A549 treated with CpdA at 1 μM for 4 hours (cell line): Measurements from ENCODE around the gene ANKRD60. TPM values are rescaled to one million over a fixed set of nuclear protein-coding genes. Genes with fewer than 3 reads are reported as not detected.

Experiments used
- total RNA-seq: library from RNA; stranded (reverse); fragments of 200-300 nt; extraction: Qiagen RNA extraction; gene quantifications from 5 replicates; pipeline ENCODE4 v1.2.3, GENCODE V29; 2022; ENCODE audit warnings: low read depth

The ANKRD60 gene, protein sequence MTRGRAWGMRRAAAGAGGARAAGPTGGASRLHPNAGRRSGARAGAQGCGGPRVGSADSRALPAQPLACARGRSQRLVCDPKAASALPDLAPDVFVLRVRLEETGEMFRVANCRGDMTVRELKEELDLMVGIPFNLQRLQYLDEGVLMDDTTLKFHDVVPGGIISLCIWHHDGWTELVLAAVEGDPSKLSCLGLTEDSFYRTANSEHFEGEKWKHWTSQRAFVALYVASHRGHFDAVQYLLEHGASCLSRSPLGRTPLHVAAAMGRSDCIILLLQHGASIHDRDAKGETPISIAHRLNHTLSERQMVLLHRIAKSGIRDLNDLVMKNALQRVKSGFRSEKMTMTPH
- total RNA-seq, result not detected in 5 replicates

DNA sequence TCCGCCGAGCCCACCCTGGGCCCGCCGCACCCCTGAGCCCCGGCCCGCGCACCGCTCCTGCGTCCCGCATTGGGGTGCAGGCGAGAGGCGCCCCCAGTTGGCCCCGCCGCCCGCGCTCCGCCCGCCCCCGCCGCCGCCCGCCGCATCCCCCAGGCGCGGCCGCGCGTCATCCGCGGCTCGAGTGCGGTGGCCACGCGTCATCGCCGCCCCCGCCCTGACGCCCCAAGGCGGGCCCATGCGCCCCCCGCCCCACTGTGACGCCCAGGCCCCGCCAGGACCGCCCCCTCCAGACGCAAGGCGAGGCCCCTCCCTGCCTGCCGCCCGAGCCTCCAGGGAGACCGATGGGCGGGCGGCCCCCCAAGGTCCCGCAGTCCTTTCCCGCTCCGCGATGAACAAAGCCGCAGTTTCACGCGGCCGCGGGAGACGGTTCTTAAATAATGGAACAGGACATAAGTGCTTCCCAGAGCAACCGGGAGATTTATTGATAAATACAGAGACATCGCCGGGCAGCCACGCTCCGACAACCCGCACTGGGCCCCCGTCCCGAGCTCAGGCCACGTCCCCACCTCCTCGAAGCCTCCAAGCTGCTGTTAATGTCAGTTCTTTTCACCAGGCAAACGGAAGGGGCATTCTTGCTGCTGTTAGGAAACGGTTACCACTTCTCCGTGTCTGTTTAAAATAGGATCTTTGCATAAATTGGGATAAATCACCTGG lies at the start of gene ANKRD60:
Gene ANKRD60, minus strand, starts transcription at position 170 of the 714 bp plus-strand sequence. Its CDS starts 0 bp downstream, at position 170.

Other genes starting within 250 kb of the ANKRD60 start
- 9.8 to 11.7 TPM (median 9.9 TPM) in 5 replicates for gene RAB22A, start 81.1 kb upstream of the ANKRD60 start, total RNA-seq
- 50.2 to 58.1 TPM (median 51.1 TPM) in 5 replicates for gene VAPB, start 160.6 kb upstream of the ANKRD60 start, total RNA-seq